HepG2 (cell line): ENCODE measurements around the gene SLC35E4. TPM values are rescaled to one million over a fixed set of nuclear protein-coding genes. Genes with fewer than 3 reads are reported as not detected.
A peak's percentile ranks its signal among the peaks of the same experiment; 100 is the strongest.

Experiments used
- ATAC-seq: fragments of 200-7000 bp; cut with Tn5 transposase; 3 replicates; pipeline ENCODE4 v1.9.1; 2020; ENCODE audit warnings: mild to moderate bottlenecking, moderate library complexity
- BruUV-seq: library from RNA; stranded (reverse); fragments of 400-500 nt; replicated peaks from 2 replicates; lab custom pipeline; 2021; lab: Mats Ljungman, UMichigan
- CTCF ChIA-PET: fragments of 300-600 bp; formaldehyde crosslinking; extraction: SDS; loops from one replicate; lab custom pipeline; 2021; ENCODE audit warnings: low total read pairs, inconsistent platforms, low intra/inter-chr PET ratio; lab: Yijun Ruan, JAX
- POLR2A ChIA-PET: fragments of 350-600 bp; sonication (Branson Sonifier 250); formaldehyde crosslinking; loops from one replicate; lab custom pipeline; 2020; ENCODE audit warnings: antibody characterized with exemption, inconsistent platforms; lab: Yijun Ruan, JAX
- DNase-seq: peaks from one replicate; pipeline ENCODE4 v3.0.0-alpha.2; 2015; ENCODE audit warnings: low spot score
- FAIRE-seq: peaks from 3 replicates; lab custom pipeline; 2011; peaks lifted over from hg19 to GRCh38; lab: Jason Lieb, UNC
- H2AFZ ChIP-seq: one replicate; pipeline ENCODE4 v1.6.1; 2011; ENCODE audit warnings: low read length, inconsistent platforms
- H3K27ac ChIP-seq: fragments of 300-600 bp; 3 replicates; pipeline ENCODE4 v1.8.0; 2011; ENCODE audit warnings: mixed run types, mild to moderate bottlenecking, mixed read lengths, low read length, inconsistent platforms; ENCODE audit not compliant: insufficient read depth; ENCODE audit errors: extremely low read length
- H3K27me3 ChIP-seq, 2 experiments: fragments of 200-600 bp in 1 of 2; 2 replicates in 1 of 2; 3 replicates in 1 of 2; pipeline versions ENCODE4 v1.6.0 to v1.8.0; 2011; ENCODE audit warnings: low read length in 2 of 2, mild to moderate bottlenecking in 2 of 2, moderate library complexity in 2 of 2, inconsistent platforms in 1 of 2; ENCODE audit not compliant: insufficient read depth in 2 of 2, control insufficient read depth in 1 of 2
- H3K36me3 ChIP-seq, 2 experiments: fragments of 200-600 bp in 1 of 2; replicated peaks in 1 of 2; 2 replicates in 1 of 2; 3 replicates in 1 of 2; pipeline versions ENCODE4 v1.5.1 to v1.8.0; 2011; ENCODE audit warnings: low read length in 2 of 2, inconsistent platforms in 1 of 2; ENCODE audit not compliant: insufficient read depth in 2 of 2, control insufficient read depth in 1 of 2
- H3K4me1 ChIP-seq: 2 replicates; pipeline ENCODE4 v1.5.1; 2012; ENCODE audit warnings: low read length, inconsistent platforms; ENCODE audit not compliant: insufficient read depth
- H3K4me2 ChIP-seq: 2 replicates; pipeline ENCODE4 v1.6.0; 2011; ENCODE audit warnings: low read depth, low read length, inconsistent platforms
- H3K4me3 ChIP-seq, 3 experiments: fragments of 200-600 bp in 1 of 3; sonication (generic), shearing (Covaris generic) in 1 of 3; replicated peaks in 1 of 3; 2 replicates each; pipeline ENCODE4 v1.5.1; 2011 to 2016; ENCODE audit warnings: low read length in 3 of 3, inconsistent platforms in 2 of 3, low read depth in 2 of 3, mild to moderate bottlenecking in 2 of 3, control low read depth in 1 of 3, mixed read lengths in 1 of 3; ENCODE audit not compliant: insufficient read depth in 1 of 3
- H3K79me2 ChIP-seq: one replicate; pipeline ENCODE4 v1.6.1; 2011; ENCODE audit warnings: low read length, inconsistent platforms; ENCODE audit not compliant: insufficient read depth
- H3K9ac ChIP-seq: 2 replicates; pipeline ENCODE4 v1.6.0; 2011; ENCODE audit warnings: mild to moderate bottlenecking, low read depth, low read length, inconsistent platforms; ENCODE audit not compliant: insufficient read depth
- H3K9me3 ChIP-seq: 2 replicates; pipeline ENCODE4 v1.5.1; 2012; ENCODE audit warnings: mild to moderate bottlenecking, low read length
- H4K20me1 ChIP-seq: 2 replicates; pipeline ENCODE4 v1.6.0; 2011; ENCODE audit warnings: inconsistent platforms, mild to moderate bottlenecking, low read length, moderate library complexity; ENCODE audit not compliant: insufficient read depth
- CAMTA2 ChIP-seq: sonication (generic); formaldehyde crosslinking; IDR thresholded peaks from 2 replicates; pipeline ENCODE4 v1.4.0; 2020; ENCODE audit warnings: mild to moderate bottlenecking, missing genetic modification reagents, borderline replicate concordance
- FUBP1 ChIP-seq: sonication (generic); formaldehyde crosslinking; IDR thresholded peaks from 2 replicates; pipeline ENCODE4 v1.5.1; 2020; ENCODE audit warnings: missing genetic modification reagents, mild to moderate bottlenecking, borderline replicate concordance
- IKZF4 ChIP-seq: sonication (generic); formaldehyde crosslinking; IDR thresholded peaks from 2 replicates; pipeline ENCODE4 v1.5.1; 2020; ENCODE audit warnings: borderline replicate concordance, mild to moderate bottlenecking, low read depth, missing genetic modification reagents; ENCODE audit errors: not compliant biosample characterization
- IRF9 ChIP-seq: sonication (generic); formaldehyde crosslinking; IDR thresholded peaks from 2 replicates; pipeline ENCODE4 v1.8.0; 2022; ENCODE audit warnings: missing genetic modification reagents, mild to moderate bottlenecking, borderline replicate concordance
- KDM5A ChIP-seq: fragments of 200-600 bp; sonication (generic); IDR thresholded peaks from 2 replicates; pipeline ENCODE4 v1.7.0; 2018; ENCODE audit warnings: antibody characterized with exemption, mild to moderate bottlenecking, low read length, borderline replicate concordance
- SOX6 ChIP-seq, 2 experiments: fragments of 450-650 bp in 1 of 2; sonication (generic) in 1 of 2; formaldehyde crosslinking in 1 of 2; IDR thresholded peaks; 2 replicates each; pipeline versions ENCODE4 v1.4.0 to v1.6.1; 2017 to 2020; ENCODE audit warnings: antibody characterized with exemption in 1 of 2, mild to moderate bottlenecking in 1 of 2, missing genetic modification reagents in 1 of 2
- TFE3 ChIP-seq: IDR thresholded peaks from 2 replicates; pipeline ENCODE4 v1.6.1; 2016
- ZBTB42 ChIP-seq: sonication (generic); formaldehyde crosslinking; IDR thresholded peaks from 2 replicates; pipeline ENCODE4 v1.5.0; 2020; ENCODE audit warnings: mild to moderate bottlenecking, missing genetic modification reagents
- ZNF121 ChIP-seq: sonication (generic); formaldehyde crosslinking; IDR thresholded peaks from 2 replicates; pipeline ENCODE4 v1.5.0; 2020; ENCODE audit warnings: mild to moderate bottlenecking, missing genetic modification reagents
- ZNF263 ChIP-seq: sonication (generic); formaldehyde crosslinking; IDR thresholded peaks from 2 replicates; pipeline ENCODE4 v1.4.0; 2020; ENCODE audit warnings: missing genetic modification reagents
- WGBS: methylation state at CpG from one replicate; pipeline ENCODE4 v1.1.6; 2017; ENCODE audit warnings: low lambda C conversion rate; 5-methylcytosine and 5-hydroxymethylcytosine counted together
- in situ Hi-C: cut with HindIII; loops from 2 replicates; pipeline ENCODE4 v1.10.0; 2017; ENCODE audit warnings: low pct_unique_long_range_greater_than_20kb; ENCODE audit not compliant: extremely low pct_ligation_motif_present
- intact Hi-C: fragments of 100-400 bp; cut with micrococcal nuclease; formaldehyde crosslinking; loops from one replicate; pipeline ENCODE4 v1.10.0; 2022; ENCODE audit not compliant: unreplicated experiment
- polyA plus RNA-seq, 8 experiments: library from polyadenylated mRNA; depleted of rRNA in 3 of 8; stranded (reverse) in 7 of 8; unstranded in 1 of 8; fragments of >200 nt; fragmentation: Illumina TruSeq in 4 of 8; extraction: Trizol in 4 of 8; gene quantifications; 2 replicates each; pipeline versions ENCODE4 v1.2.1 to v1.2.3, GENCODE V29; 2011 to 2016; ENCODE audit warnings: low read depth in 4 of 8, missing spikeins in 1 of 8, mixed read lengths in 1 of 8; ENCODE audit not compliant: insufficient read depth in 1 of 8
- total RNA-seq, 5 experiments: library from RNA; depleted of rRNA; stranded (reverse); fragments of >200 nt; fragmentation: Illumina TruSeq; extraction: Trizol; gene quantifications; 2 replicates each; pipeline ENCODE4 v1.2.3, GENCODE V29; 2016; ENCODE audit warnings: low read depth in 1 of 5

Gene SLC35E4
- total and polyA plus RNA-seq, 2 of the 13 experiments (the other 11 are each of a cell fraction or from before 2014, with no cell fraction given): 0.07 to 0.15 TPM

- peak; percentile 35; the same call in 1 of the 2 replicates for TF ChIP-seq TFE3 (CRISPR knock-in tag)
- TF ChIP-seq IKZF4 (CRISPR knock-in tag): no peak
Observed at GRCh38 chr22:30606455-30607299, 28.9 kb upstream of the SLC35E4 start, which contains the start of gene TCN2 (continued).

- no peaks in the 10 kb centered on the region for H4K20me1 ChIP-seq
- 38% methylated on average over 7 of the region's 7 CpGs for WGBS
- BruUV-seq: no TSS peak
- H3K9ac ChIP-seq: peak overlapping the region; percentile 31; the same call in 1 of the 2 replicates
- DNase-seq: no peak
- no peaks in the 10 kb centered on the region for H3K36me3 ChIP-seq
- H3K27ac ChIP-seq: no peak overlapping the region
- no peak for FAIRE-seq
- no peaks in the 10 kb centered on the region for H3K9me3 ChIP-seq
- peak; percentile 55 for ATAC-seq
- POLR2A ChIA-PET: interaction anchor here (0.6 to 2.3 kb wide), 5 partner anchors 16 to 317 kb away, joined by 3 to 10 read pairs (median 3); partner anchors contain the start of gene PES1
- H3K4me1 ChIP-seq: peaks cover 38% of the 10 kb centered on the region
- CTCF ChIA-PET: no interaction called here
- no peaks in the 10 kb centered on the region for H3K79me2 ChIP-seq
- intact Hi-C loops: no loop called here
- in situ Hi-C loops: no loop called here
- no peak overlapping the region for H2AFZ ChIP-seq
- TF ChIP-seq IRF9 (CRISPR knock-in tag) (0 out of 2 replicates have a peak, but pooled peaks have one; percentile 22), ZNF263 (CRISPR knock-in tag) (0 out of 2 replicates have a peak, but pooled peaks have one; percentile 30), ZBTB42 (CRISPR knock-in tag) (0 out of 2 replicates have a peak, but pooled peaks have one; percentile 34), KDM5A (no peak), CAMTA2 (CRISPR knock-in tag) (no peak), FUBP1 (CRISPR knock-in tag) (no peak), ZNF121 (0 out of 2 replicates have a peak, but pooled peaks have one; percentile 17), SOX6 (IDR thresholded peaks at IDR 0.05) (no peak), SOX6 (CRISPR knock-in tag; IDR thresholded peaks at IDR 0.05) (peak; percentile 1; the same call in 1 of the 2 replicates)
- H3K4me3 ChIP-seq: peak overlapping the region; percentile 48 to 79 (median 53); a peak in 5 of 6 replicates
- H3K27me3 ChIP-seq: peaks cover 0 to 13% of the 10 kb centered on the region in 2 experiments; a peak in 3 of 5 replicates
- H3K4me2 ChIP-seq: peak overlapping the region; percentile 100
Observed at GRCh38 chr22:30607300-30607930, 28.2 kb upstream of the SLC35E4 start.
